PC-3 (cell line): Measurements from ENCODE around the gene HTR3A. TPM values are rescaled to one million over a fixed set of nuclear protein-coding genes. Genes with fewer than 3 reads are reported as not detected.

Source experiments
- ATAC-seq: fragments of 200-7000 bp; cut with Tn5 transposase; 2 replicates; pipeline ENCODE4 v1.9.1; 2020; ENCODE audit warnings: mild to moderate bottlenecking, moderate library complexity
- BruUV-seq: library from RNA; stranded (reverse); fragments of 400-500 nt; replicated peaks from 2 replicates; lab custom pipeline; 2021; lab: Mats Ljungman, UMichigan
- CTCF ChIA-PET: fragments of 300-600 bp; sonication (Branson Sonifier 250); formaldehyde crosslinking; loops from one replicate; lab custom pipeline; 2022; ENCODE audit warnings: antibody characterized with exemption; lab: Charles Lee
- POLR2A ChIA-PET: fragments of 300-600 bp; sonication (Branson Sonifier 250); formaldehyde crosslinking; loops from one replicate; lab custom pipeline; 2022; ENCODE audit warnings: antibody characterized with exemption; ENCODE audit not compliant: unreplicated experiment; lab: Charles Lee
- DNase-seq: peaks from one replicate; pipeline ENCODE4 v3.0.0-alpha.2; 2015
- H2AFZ ChIP-seq: fragments of 300-600 bp; sonication (generic); 2 replicates; pipeline ENCODE4 v1.6.0; 2016; ENCODE audit warnings: antibody characterized with exemption, low read length
- H3F3A ChIP-seq: fragments of 300-600 bp; sonication (generic); one replicate; pipeline ENCODE4 v1.6.0; 2017; ENCODE audit warnings: antibody characterized with exemption, low read length, control low read depth, mild to moderate bottlenecking; ENCODE audit not compliant: unreplicated experiment
- H3K27ac ChIP-seq: fragments of 300-600 bp; sonication (generic); 2 replicates; pipeline ENCODE4 v1.5.1; 2016; ENCODE audit warnings: mild to moderate bottlenecking, low read length
- H3K27me3 ChIP-seq: fragments of 300-600 bp; sonication (generic); 2 replicates; pipeline ENCODE4 v1.6.1; 2016; ENCODE audit warnings: low read length, mixed read lengths
- H3K36me3 ChIP-seq: fragments of 300-600 bp; sonication (generic); 2 replicates; pipeline ENCODE4 v1.6.1; 2016; ENCODE audit warnings: low read depth, mixed run types, low read length, mixed read lengths
- H3K4me1 ChIP-seq: fragments of 300-600 bp; sonication (generic); 2 replicates; pipeline ENCODE4 v1.5.1; 2016; ENCODE audit warnings: low read length; ENCODE audit not compliant: insufficient read depth
- H3K4me2 ChIP-seq: fragments of 300-600 bp; sonication (generic); 2 replicates; pipeline ENCODE4 v1.6.0; 2016; ENCODE audit warnings: low read length
- H3K4me3 ChIP-seq: fragments of 300-600 bp; sonication (generic); 2 replicates; pipeline ENCODE4 v1.5.1; 2016; ENCODE audit warnings: mild to moderate bottlenecking, low read length, mixed read lengths
- H3K79me2 ChIP-seq: fragments of 300-600 bp; sonication (generic); 2 replicates; pipeline ENCODE4 v1.6.1; 2017; ENCODE audit warnings: low read length, mixed read lengths
- H3K9ac ChIP-seq: fragments of 300-600 bp; sonication (generic); 2 replicates; pipeline ENCODE4 v1.6.0; 2016; ENCODE audit warnings: mild to moderate bottlenecking, low read length
- H3K9me2 ChIP-seq: fragments of 300-600 bp; sonication (generic); replicated peaks from 2 replicates; pipeline ENCODE4 v1.6.1; 2016; ENCODE audit warnings: mixed run types, low read length, mixed read lengths
- H3K9me3 ChIP-seq: fragments of 300-600 bp; sonication (generic); 2 replicates; pipeline ENCODE4 v1.6.1; 2016; ENCODE audit warnings: low read length, mixed read lengths
- H4K20me1 ChIP-seq: fragments of 300-600 bp; sonication (generic); 2 replicates; pipeline ENCODE4 v1.6.1; 2016; ENCODE audit warnings: low read length, mixed read lengths
- CTCF ChIP-seq: fragments of 300-600 bp; sonication (generic); conservative IDR thresholded peaks from 2 replicates; pipeline ENCODE4 v1.5.1; 2017; ENCODE audit warnings: antibody characterized with exemption, low read depth, mild to moderate bottlenecking, low read length
- EZH2 ChIP-seq: fragments of 300-600 bp; sonication (generic); IDR thresholded peaks from one replicate; pipeline ENCODE4 v1.6.1; 2017; ENCODE audit warnings: antibody characterized with exemption, mild to moderate bottlenecking, low read length; ENCODE audit not compliant: unreplicated experiment
- EZH2phosphoT487 ChIP-seq: fragments of 300-600 bp; sonication (generic); IDR thresholded peaks from 2 replicates; pipeline ENCODE4 v1.6.1; 2018; ENCODE audit warnings: mild to moderate bottlenecking, antibody characterized with exemption, low read length, borderline replicate concordance
- intact Hi-C: fragments of 100-400 bp; cut with micrococcal nuclease; formaldehyde crosslinking; loops from 2 replicates; pipeline ENCODE4 v1.9.0; 2023
- total RNA-seq: library from RNA; depleted of rRNA; stranded (reverse); fragments of >200 nt; gene quantifications from 2 replicates; pipeline ENCODE4 v1.2.3, GENCODE V29; 2014

HTR3A gene
- total RNA-seq, 1 experiment from 2014 or later = not detected

GRCh38 chr11:113980785-113981184 is 5.9 kb downstream of the HTR3A start:
- Histone ChIP-seq H4K20me1 (no peaks in the 10 kb centered on the region), H2AFZ (no peak overlapping the region), H3K4me2 (no peak overlapping the region), H3K4me3 (no peak overlapping the region), H3K9me2 (no peaks in the 10 kb centered on the region), H3K36me3 (no peaks in the 10 kb centered on the region), H3K27me3 (peaks cover 98% of the 10 kb centered on the region), H3K9ac (no peak overlapping the region), H3K27ac (no peak overlapping the region), H3K9me3 (no peaks in the 10 kb centered on the region), H3K4me1 (no peaks in the 10 kb centered on the region), H3K79me2 (no peaks in the 10 kb centered on the region), H3F3A (no peaks in the 10 kb centered on the region)
- intact Hi-C loops = no loop called here
- BruUV-seq = no TSS peak
- ATAC-seq (no peak), DNase-seq (no peak)
- ChIA-PET POLR2A (no interaction called here), CTCF (no interaction called here)
- TF ChIP-seq CTCF (no peak), EZH2 (no peak), EZH2phosphoT487 (no peak)

DNA sequence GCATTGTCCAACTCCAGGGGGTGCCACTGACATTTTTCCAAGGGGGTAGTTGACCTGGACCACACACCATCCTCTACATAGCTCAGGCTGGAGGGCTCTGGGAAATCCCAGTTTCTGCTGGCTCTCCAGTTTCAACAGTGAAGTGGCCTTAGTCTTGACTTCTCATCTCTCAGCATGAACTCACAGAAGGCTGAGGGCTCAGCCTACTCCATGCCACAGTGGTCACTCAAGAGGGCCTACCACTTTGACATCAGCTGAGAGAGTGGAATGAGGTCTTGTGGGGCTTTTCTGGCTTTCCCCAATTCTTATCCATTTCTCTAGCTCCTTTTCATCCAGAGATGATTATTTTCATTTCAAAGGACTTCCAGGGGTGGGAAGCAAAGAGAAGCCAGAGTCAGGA is 7.4 kb downstream of the HTR3A start:
- Histone ChIP-seq H3K27ac (no peak overlapping the region), H3K4me3 (no peak overlapping the region), H2AFZ (no peak overlapping the region), H3K4me1 (no peaks in the 10 kb centered on the region), H3K79me2 (no peaks in the 10 kb centered on the region), H3F3A (no peaks in the 10 kb centered on the region), H3K4me2 (no peak overlapping the region), H3K36me3 (no peaks in the 10 kb centered on the region), H3K9ac (no peak overlapping the region), H3K9me3 (no peaks in the 10 kb centered on the region), H3K9me2 (no peaks in the 10 kb centered on the region), H3K27me3 (peaks cover 93% of the 10 kb centered on the region), H4K20me1 (no peaks in the 10 kb centered on the region)
- no peak for DNase-seq
- BruUV-seq = no TSS peak
- no peak for ATAC-seq
- TF ChIP-seq CTCF (no peak), EZH2 (no peak)
- CTCF ChIA-PET = no interaction called here
- intact Hi-C loops = no loop called here
- POLR2A ChIA-PET = no interaction called here

- BruUV-seq = no TSS peak
- Histone ChIP-seq H3K36me3 (no peaks in the 10 kb centered on the region), H3K9me2 (no peaks in the 10 kb centered on the region), H3K79me2 (no peaks in the 10 kb centered on the region), H3K9ac (no peak overlapping the region), H3K9me3 (no peaks in the 10 kb centered on the region), H3K4me3 (no peak overlapping the region), H4K20me1 (no peaks in the 10 kb centered on the region), H3F3A (no peaks in the 10 kb centered on the region), H3K27me3 (peaks cover 71% of the 10 kb centered on the region), H2AFZ (no peak overlapping the region), H3K4me1 (no peaks in the 10 kb centered on the region), H3K27ac (no peak overlapping the region), H3K4me2 (no peak overlapping the region)
- TF ChIP-seq CTCF (no peak), EZH2 (no peak), EZH2phosphoT487 (no peak)
- DNase-seq (no peak), ATAC-seq (no peak)
- intact Hi-C loops = no loop called here
- POLR2A ChIA-PET = no interaction called here
- CTCF ChIA-PET = no interaction called here
Measured at GRCh38 chr11:113984781-113985180, 9.9 kb downstream of the HTR3A start.
